Liver (tissue), 3 donors: ENCODE data around the gene ELOVL2.

Source experiments
- EGR1 ChIP-seq, 2 donors: IDR thresholded peaks; 2 replicates each; pipeline ENCODE4 v1.6.1; 2016 to 2018; ENCODE audit warnings: antibody characterized with exemption in 2 of 2, low read depth in 2 of 2
- RAD21 ChIP-seq, 2 donors: IDR thresholded peaks; 2 replicates each; pipeline ENCODE4 v1.6.1; 2016; ENCODE audit warnings: antibody characterized with exemption in 2 of 2, mild to moderate bottlenecking in 2 of 2
- RXRA ChIP-seq, 2 donors: IDR thresholded peaks; 2 replicates each; pipeline ENCODE4 v1.6.1; 2017 to 2018; ENCODE audit warnings: antibody characterized with exemption in 2 of 2, mild to moderate bottlenecking in 1 of 2
- SP1 ChIP-seq: IDR thresholded peaks from 2 replicates; pipeline ENCODE4 v1.6.1; 2018; ENCODE audit warnings: antibody characterized with exemption, mild to moderate bottlenecking
- TAF1 ChIP-seq: conservative IDR thresholded peaks from 2 replicates; pipeline ENCODE4 v1.6.1; 2016; ENCODE audit warnings: antibody characterized with exemption, mild to moderate bottlenecking
- YY1 ChIP-seq: IDR thresholded peaks from 2 replicates; pipeline ENCODE4 v1.6.1; 2016; ENCODE audit warnings: antibody characterized with exemption, mild to moderate bottlenecking
- TF ChIP-seq, protein P1 (sequence below): fragments of 150-350 bp; IDR thresholded peaks from 2 replicates; pipeline ENCODE4 v1.5.1; 2017; ENCODE audit warnings: improper control_type of control experiment, low read depth, low read length; ENCODE audit not compliant: missing input control
- TF ChIP-seq, protein P2 (sequence below): IDR thresholded peaks from 2 replicates; pipeline ENCODE4 v1.6.1; 2016; ENCODE audit warnings: antibody characterized with exemption
- TF ChIP-seq, protein P3 (sequence below): IDR thresholded peaks from 2 replicates; pipeline ENCODE4 v1.6.1; 2016; ENCODE audit warnings: antibody characterized with exemption, mild to moderate bottlenecking
- donor health status: healthy.
- donor health status: healthy.

DNA sequence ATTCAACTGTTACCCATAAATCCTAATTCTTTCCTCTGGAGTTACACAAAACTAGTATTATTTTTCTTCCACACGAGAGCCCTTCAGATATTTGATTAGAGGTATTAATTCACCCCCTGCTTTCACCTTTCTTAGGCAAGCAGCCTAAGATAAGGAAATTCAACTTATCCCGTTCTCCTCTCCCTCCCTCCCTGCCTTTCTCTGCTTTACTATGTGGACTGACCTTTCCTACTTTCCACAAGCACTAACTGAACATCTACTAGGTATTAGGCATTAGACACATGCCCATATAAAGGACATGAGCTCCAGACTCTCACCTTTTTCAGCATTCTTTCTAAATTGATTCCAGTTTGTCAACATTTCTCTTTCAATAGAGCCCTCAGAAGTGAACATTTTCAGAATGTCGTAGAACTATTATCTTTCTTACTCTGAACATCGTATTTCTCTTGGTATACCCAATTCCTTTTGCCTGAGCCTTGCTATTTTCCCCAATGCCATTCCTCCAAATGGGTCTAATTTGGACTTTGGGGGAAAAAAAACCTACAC is 16.5 kb downstream of the ELOVL2 start:
- TF ChIP-seq, protein P1, sequence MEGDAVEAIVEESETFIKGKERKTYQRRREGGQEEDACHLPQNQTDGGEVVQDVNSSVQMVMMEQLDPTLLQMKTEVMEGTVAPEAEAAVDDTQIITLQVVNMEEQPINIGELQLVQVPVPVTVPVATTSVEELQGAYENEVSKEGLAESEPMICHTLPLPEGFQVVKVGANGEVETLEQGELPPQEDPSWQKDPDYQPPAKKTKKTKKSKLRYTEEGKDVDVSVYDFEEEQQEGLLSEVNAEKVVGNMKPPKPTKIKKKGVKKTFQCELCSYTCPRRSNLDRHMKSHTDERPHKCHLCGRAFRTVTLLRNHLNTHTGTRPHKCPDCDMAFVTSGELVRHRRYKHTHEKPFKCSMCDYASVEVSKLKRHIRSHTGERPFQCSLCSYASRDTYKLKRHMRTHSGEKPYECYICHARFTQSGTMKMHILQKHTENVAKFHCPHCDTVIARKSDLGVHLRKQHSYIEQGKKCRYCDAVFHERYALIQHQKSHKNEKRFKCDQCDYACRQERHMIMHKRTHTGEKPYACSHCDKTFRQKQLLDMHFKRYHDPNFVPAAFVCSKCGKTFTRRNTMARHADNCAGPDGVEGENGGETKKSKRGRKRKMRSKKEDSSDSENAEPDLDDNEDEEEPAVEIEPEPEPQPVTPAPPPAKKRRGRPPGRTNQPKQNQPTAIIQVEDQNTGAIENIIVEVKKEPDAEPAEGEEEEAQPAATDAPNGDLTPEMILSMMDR: no peak
- TF ChIP-seq, protein P2, sequence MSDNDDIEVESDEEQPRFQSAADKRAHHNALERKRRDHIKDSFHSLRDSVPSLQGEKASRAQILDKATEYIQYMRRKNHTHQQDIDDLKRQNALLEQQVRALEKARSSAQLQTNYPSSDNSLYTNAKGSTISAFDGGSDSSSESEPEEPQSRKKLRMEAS: no peak
- TF ChIP-seq RAD21 (IDR thresholded peaks at IDR 0.05) (no peak), YY1 (no peak), SP1 (no peak), EGR1 (IDR thresholded peaks at IDR 0.05; ENCODE audit: low read depth in 2 of 2) (no peak), TAF1 (no peak), RXRA (IDR thresholded peaks at IDR 0.05) (no peak)
- TF ChIP-seq, protein P3, sequence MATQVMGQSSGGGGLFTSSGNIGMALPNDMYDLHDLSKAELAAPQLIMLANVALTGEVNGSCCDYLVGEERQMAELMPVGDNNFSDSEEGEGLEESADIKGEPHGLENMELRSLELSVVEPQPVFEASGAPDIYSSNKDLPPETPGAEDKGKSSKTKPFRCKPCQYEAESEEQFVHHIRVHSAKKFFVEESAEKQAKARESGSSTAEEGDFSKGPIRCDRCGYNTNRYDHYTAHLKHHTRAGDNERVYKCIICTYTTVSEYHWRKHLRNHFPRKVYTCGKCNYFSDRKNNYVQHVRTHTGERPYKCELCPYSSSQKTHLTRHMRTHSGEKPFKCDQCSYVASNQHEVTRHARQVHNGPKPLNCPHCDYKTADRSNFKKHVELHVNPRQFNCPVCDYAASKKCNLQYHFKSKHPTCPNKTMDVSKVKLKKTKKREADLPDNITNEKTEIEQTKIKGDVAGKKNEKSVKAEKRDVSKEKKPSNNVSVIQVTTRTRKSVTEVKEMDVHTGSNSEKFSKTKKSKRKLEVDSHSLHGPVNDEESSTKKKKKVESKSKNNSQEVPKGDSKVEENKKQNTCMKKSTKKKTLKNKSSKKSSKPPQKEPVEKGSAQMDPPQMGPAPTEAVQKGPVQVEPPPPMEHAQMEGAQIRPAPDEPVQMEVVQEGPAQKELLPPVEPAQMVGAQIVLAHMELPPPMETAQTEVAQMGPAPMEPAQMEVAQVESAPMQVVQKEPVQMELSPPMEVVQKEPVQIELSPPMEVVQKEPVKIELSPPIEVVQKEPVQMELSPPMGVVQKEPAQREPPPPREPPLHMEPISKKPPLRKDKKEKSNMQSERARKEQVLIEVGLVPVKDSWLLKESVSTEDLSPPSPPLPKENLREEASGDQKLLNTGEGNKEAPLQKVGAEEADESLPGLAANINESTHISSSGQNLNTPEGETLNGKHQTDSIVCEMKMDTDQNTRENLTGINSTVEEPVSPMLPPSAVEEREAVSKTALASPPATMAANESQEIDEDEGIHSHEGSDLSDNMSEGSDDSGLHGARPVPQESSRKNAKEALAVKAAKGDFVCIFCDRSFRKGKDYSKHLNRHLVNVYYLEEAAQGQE: no peak
